Ascending aorta (tissue), 2 donors: Measurements from ENCODE around the gene SORCS3. TPM values are rescaled to one million over a fixed set of nuclear protein-coding genes. Genes with fewer than 3 reads are reported as not detected.

Experiments used
- DNase-seq, 2 donors: peaks; one replicate each; pipeline ENCODE4 v3.0.0-alpha.2; 2019; ENCODE audit warnings: low spot score in 2 of 2
- H3K27ac ChIP-seq, 2 donors: fragments of 200-600 bp; sonication (generic); one replicate each; pipeline ENCODE4 v1.5.1; 2016 to 2017; ENCODE audit warnings: mild to moderate bottlenecking in 1 of 2
- H3K27me3 ChIP-seq: fragments of 200-600 bp; sonication (generic); one replicate; pipeline ENCODE4 v1.5.1; 2017
- H3K36me3 ChIP-seq, 2 donors: fragments of 200-600 bp; sonication (generic); one replicate each; pipeline ENCODE4 v1.5.1; 2016
- H3K4me1 ChIP-seq, 2 donors: fragments of 200-600 bp; sonication (generic); one replicate each; pipeline ENCODE4 v1.5.1; 2016 to 2017; ENCODE audit warnings: mild to moderate bottlenecking in 1 of 2
- H3K4me3 ChIP-seq, 2 donors: fragments of 200-600 bp; sonication (generic); one replicate each; pipeline ENCODE4 v1.5.1; 2016 to 2017; ENCODE audit warnings: mild to moderate bottlenecking in 1 of 2
- H3K9me3 ChIP-seq, 2 donors: fragments of 200-600 bp; sonication (generic); one replicate each; pipeline ENCODE4 v1.5.1; 2016
- CTCF ChIP-seq, 3 experiments: fragments of 200-600 bp in 2 of 3; fragments of 450-650 bp in 1 of 3; sonication (generic) in 2 of 3; IDR thresholded peaks; one replicate each; pipeline ENCODE4 v1.5.1; 2016 to 2019; ENCODE audit warnings: antibody characterized with exemption in 3 of 3, mild to moderate bottlenecking in 1 of 3, moderate library complexity in 1 of 3
- intact Hi-C: fragments of 100-400 bp; cut with DNase I; formaldehyde crosslinking; loops from one replicate; pipeline ENCODE4 v1.15.1; 2023
- total RNA-seq: library from RNA; depleted of rRNA; stranded (reverse); fragments of >200 nt; gene quantifications from one replicate; pipeline ENCODE4 v1.1.0, GENCODE V29; 2016

Gene SORCS3
- total RNA-seq, 1 donor from 2014 or later, result not detected

- Histone ChIP-seq H3K27me3 (no peaks in the 10 kb centered on the region), H3K36me3 (no peaks in the 10 kb centered on the region), H3K9me3 (no peaks in the 10 kb centered on the region), H3K4me1 (no peaks in the 10 kb centered on the region), H3K4me3 (no peak overlapping the region), H3K27ac (no peak overlapping the region)
- intact Hi-C loops, result no loop called here
- TF ChIP-seq CTCF (IDR thresholded peaks at IDR 0.05), result no peak
- no peak for DNase-seq
Measured at GRCh38 chr10:105268961-105269360, 627.9 kb downstream of the SORCS3 start.

- TF ChIP-seq CTCF (IDR thresholded peaks at IDR 0.05), result no peak
- H3K27me3 ChIP-seq, result no peaks in the 10 kb centered on the region
Measured at GRCh38 chr10:105269689-105270088, 628.6 kb downstream of the SORCS3 start.

GRCh38 chr10:105274556-105275070, 633.5 kb downstream of the SORCS3 start:
- no peak overlapping the region for H3K4me3 ChIP-seq
- H3K27me3 ChIP-seq, result no peaks in the 10 kb centered on the region
- H3K4me1 ChIP-seq, result no peaks in the 10 kb centered on the region
- H3K36me3 ChIP-seq, result no peaks in the 10 kb centered on the region
- no peak for TF ChIP-seq CTCF (IDR thresholded peaks at IDR 0.05)
- intact Hi-C loops, result no loop called here
- no peak overlapping the region for H3K27ac ChIP-seq
- no peak for DNase-seq
- H3K9me3 ChIP-seq, result no peaks in the 10 kb centered on the region

More at GRCh38 chr10:105269689-105270088, 628.6 kb downstream of the SORCS3 start:
- Histone ChIP-seq H3K27ac (no peak overlapping the region), H3K4me3 (no peak overlapping the region), H3K4me1 (no peaks in the 10 kb centered on the region), H3K36me3 (no peaks in the 10 kb centered on the region), H3K9me3 (no peaks in the 10 kb centered on the region)
- DNase-seq, result no peak
- intact Hi-C loops, result no loop called here

- no peak for TF ChIP-seq CTCF (IDR thresholded peaks at IDR 0.05)
- no peak overlapping the region for H3K4me3 ChIP-seq
Measured at GRCh38 chr10:105278439-105278838, 637.3 kb downstream of the SORCS3 start.

GRCh38 chr10:105279101-105279500, 638.0 kb downstream of the SORCS3 start:
- Histone ChIP-seq H3K4me1 (no peaks in the 10 kb centered on the region), H3K4me3 (no peak overlapping the region), H3K36me3 (no peaks in the 10 kb centered on the region), H3K9me3 (no peaks in the 10 kb centered on the region), H3K27me3 (no peaks in the 10 kb centered on the region), H3K27ac (no peak overlapping the region)
- no peak for DNase-seq
- intact Hi-C loops, result no loop called here
- no peak for TF ChIP-seq CTCF (IDR thresholded peaks at IDR 0.05)

More at GRCh38 chr10:105278439-105278838, 637.3 kb downstream of the SORCS3 start:
- Histone ChIP-seq H3K4me1 (no peaks in the 10 kb centered on the region), H3K27me3 (no peaks in the 10 kb centered on the region), H3K27ac (no peak overlapping the region), H3K36me3 (no peaks in the 10 kb centered on the region), H3K9me3 (no peaks in the 10 kb centered on the region)
- DNase-seq, result no peak
- intact Hi-C loops, result no loop called here

- intact Hi-C loops, result no loop called here
Measured at GRCh38 chr10:105280895-105281294, 639.8 kb downstream of the SORCS3 start.

More at GRCh38 chr10:105280895-105281294, 639.8 kb downstream of the SORCS3 start:
- Histone ChIP-seq H3K27ac (no peak overlapping the region), H3K27me3 (no peaks in the 10 kb centered on the region), H3K9me3 (no peaks in the 10 kb centered on the region), H3K36me3 (no peaks in the 10 kb centered on the region), H3K4me1 (no peaks in the 10 kb centered on the region), H3K4me3 (no peak overlapping the region)
- no peak for DNase-seq
- no peak for TF ChIP-seq CTCF (IDR thresholded peaks at IDR 0.05)
